ENCODE measurements around the gene POLRMT. TPM values are rescaled to one million over a fixed set of nuclear protein-coding genes. Genes with fewer than 3 reads are reported as not detected.

Gene POLRMT
- polyA plus RNA-seq, 1 of the 3 experiments (the other 2 are of a cell fraction): 38.2 TPM

DNA sequence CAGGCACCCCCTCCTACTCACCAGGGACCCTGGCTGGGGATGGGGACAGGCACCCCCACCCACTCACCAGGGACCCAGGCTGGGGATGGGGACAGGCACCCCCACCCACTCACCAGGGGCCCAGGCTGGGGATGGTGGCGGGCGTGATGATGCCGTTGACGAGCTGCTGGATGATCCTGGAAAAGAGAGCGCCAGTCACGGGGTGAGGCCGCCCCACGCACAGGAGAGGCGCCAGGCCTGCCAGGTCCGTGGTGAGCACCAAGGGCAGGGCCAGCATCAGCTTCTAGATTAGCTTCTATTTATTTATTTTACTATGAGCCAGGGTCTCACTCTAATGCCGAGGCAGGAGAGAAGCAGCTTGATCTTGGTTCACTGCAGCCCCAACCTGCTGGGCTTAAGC is 16.8 kb upstream of the POLRMT start:
- H2AFZ ChIP-seq (ENCODE audit: low read depth): no peak overlapping the region
- H3K9ac ChIP-seq: no peak overlapping the region
- no peaks in the 10 kb centered on the region for H3K27me3 ChIP-seq (ENCODE audit: insufficient read depth)
- peaks cover 33% of the 10 kb centered on the region for H4K20me1 ChIP-seq (ENCODE audit: insufficient read depth)
- no peak overlapping the region for H3K4me3 ChIP-seq (ENCODE audit: low read depth in 2 of 2, low read length in 1 of 2)
- H3K4me2 ChIP-seq: no peak overlapping the region
- WGBS (ENCODE audit: low lambda C conversion rate): 94% methylated on average over 6 of the region's 11 CpGs
- peaks cover 0 to 55% of the 10 kb centered on the region in 2 experiments for H3K36me3 ChIP-seq (replicated peaks in 1 of 2; ENCODE audit: control insufficient read depth in 1 of 2, insufficient read depth in 2 of 2, low read length in 1 of 2)
- peaks cover 36% of the 10 kb centered on the region for H3K79me2 ChIP-seq (ENCODE audit: insufficient read depth)
- no peaks in the 10 kb centered on the region for H3K4me1 ChIP-seq (ENCODE audit: control insufficient read depth in 1 of 2, insufficient read depth in 2 of 2, low read depth in 1 of 2, low read length in 1 of 2)
- no peaks in the 10 kb centered on the region for H3F3A ChIP-seq (replicated peaks; ENCODE audit: insufficient read depth)
- CTCF ChIA-PET: no interaction called here
- no peak overlapping the region for H3K27ac ChIP-seq (ENCODE audit: low read depth in 2 of 2, low read length in 1 of 2)
- DNase-seq: no peak
- TF ChIP-seq YY1 (IDR thresholded peaks at IDR 0.05; ENCODE audit: low read depth) (no peak), FOXM1 (IDR thresholded peaks at IDR 0.05; ENCODE audit: low read depth) (no peak), POLR2AphosphoS5 (IDR thresholded peaks at IDR 0.05; ENCODE audit: low read depth, low read length) (no peak), GABPA (IDR thresholded peaks at IDR 0.05; ENCODE audit: low read depth) (no peak), RFX5 (IDR thresholded peaks at IDR 0.05; ENCODE audit: low read length) (no peak)
- TF ChIP-seq, protein P1, sequence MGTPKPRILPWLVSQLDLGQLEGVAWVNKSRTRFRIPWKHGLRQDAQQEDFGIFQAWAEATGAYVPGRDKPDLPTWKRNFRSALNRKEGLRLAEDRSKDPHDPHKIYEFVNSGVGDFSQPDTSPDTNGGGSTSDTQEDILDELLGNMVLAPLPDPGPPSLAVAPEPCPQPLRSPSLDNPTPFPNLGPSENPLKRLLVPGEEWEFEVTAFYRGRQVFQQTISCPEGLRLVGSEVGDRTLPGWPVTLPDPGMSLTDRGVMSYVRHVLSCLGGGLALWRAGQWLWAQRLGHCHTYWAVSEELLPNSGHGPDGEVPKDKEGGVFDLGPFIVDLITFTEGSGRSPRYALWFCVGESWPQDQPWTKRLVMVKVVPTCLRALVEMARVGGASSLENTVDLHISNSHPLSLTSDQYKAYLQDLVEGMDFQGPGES (IDR thresholded peaks at IDR 0.05; ENCODE audit: low read depth, low read length): no peak
- TF ChIP-seq, protein P2, sequence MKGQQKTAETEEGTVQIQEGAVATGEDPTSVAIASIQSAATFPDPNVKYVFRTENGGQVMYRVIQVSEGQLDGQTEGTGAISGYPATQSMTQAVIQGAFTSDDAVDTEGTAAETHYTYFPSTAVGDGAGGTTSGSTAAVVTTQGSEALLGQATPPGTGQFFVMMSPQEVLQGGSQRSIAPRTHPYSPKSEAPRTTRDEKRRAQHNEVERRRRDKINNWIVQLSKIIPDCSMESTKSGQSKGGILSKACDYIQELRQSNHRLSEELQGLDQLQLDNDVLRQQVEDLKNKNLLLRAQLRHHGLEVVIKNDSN (IDR thresholded peaks at IDR 0.05; ENCODE audit: borderline replicate concordance, low read depth): no peak
- H3K9me3 ChIP-seq: no peaks in the 10 kb centered on the region
- POLR2A ChIA-PET: no interaction called here
- H3K9me2 ChIP-seq: no peaks in the 10 kb centered on the region

DNA sequence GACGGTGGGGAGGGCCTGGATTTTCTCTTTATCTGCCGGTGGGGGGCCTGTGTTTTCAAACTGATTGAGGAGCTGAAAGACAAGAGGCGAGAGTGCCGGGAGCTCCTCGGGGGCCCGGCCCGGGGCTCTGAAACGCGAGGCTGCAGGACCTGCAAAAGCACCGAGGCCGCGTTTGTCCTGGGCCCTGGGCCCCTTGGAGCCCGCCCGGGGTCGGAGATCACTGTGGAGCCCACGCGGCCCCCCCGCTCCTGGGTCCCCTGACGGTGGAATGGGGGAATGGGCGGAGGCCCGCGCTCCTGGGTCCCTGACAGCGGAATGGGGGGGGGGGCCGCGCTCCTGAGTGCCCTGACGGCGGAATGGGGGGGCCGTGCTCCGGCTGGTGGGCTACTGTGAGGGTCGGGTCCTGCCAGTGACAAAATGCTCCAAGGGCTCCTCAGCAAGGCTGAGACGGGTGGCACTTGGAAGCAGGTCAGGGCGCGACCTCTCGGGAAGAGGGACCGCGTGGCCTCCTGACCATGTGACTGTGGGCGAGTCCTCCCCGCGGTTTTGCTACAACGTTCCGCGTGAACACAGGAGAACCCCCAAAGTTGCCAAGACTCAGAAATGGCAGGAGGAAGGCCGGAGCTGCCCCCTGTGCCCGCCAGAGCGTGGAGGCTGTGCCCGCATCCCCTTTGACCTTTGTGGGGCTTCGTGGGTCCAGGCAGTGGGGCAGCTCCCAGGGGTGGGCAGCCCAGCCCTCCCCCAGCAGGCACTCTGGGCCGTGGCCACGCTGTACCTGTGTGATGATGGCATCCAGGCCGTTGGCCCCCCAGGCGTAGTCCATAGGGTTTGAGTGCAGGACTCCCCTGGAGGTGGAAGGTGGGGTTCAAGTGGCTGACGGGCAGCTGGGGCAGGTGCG is 15.8 kb upstream of the POLRMT start:
- Histone ChIP-seq H3K79me2 (ENCODE audit: insufficient read depth) (peaks cover 26% of the 10 kb centered on the region), H2AFZ (ENCODE audit: low read depth) (no peak overlapping the region), H3K27ac (ENCODE audit: low read depth in 2 of 2, low read length in 1 of 2) (no peak overlapping the region), H3K4me3 (ENCODE audit: low read depth in 2 of 2, low read length in 1 of 2) (no peak overlapping the region), H4K20me1 (ENCODE audit: insufficient read depth) (peaks cover 25% of the 10 kb centered on the region), H3F3A (replicated peaks; ENCODE audit: insufficient read depth) (no peaks in the 10 kb centered on the region), H3K36me3 (replicated peaks in 1 of 2; ENCODE audit: control insufficient read depth in 1 of 2, insufficient read depth in 2 of 2, low read length in 1 of 2) (peaks cover 0 to 61% of the 10 kb centered on the region in 2 experiments), H3K9ac (no peak overlapping the region), H3K27me3 (ENCODE audit: insufficient read depth) (no peaks in the 10 kb centered on the region), H3K4me2 (no peak overlapping the region), H3K9me2 (no peaks in the 10 kb centered on the region), H3K4me1 (ENCODE audit: control insufficient read depth in 1 of 2, insufficient read depth in 2 of 2, low read depth in 1 of 2, low read length in 1 of 2) (no peaks in the 10 kb centered on the region), H3K9me3 (no peaks in the 10 kb centered on the region)
- ChIA-PET CTCF (interaction anchor here (0.6 to 0.7 kb wide), 2 partner anchors 85 to 354 kb away, joined by 3 read pairs; no protein-coding TSS in a partner anchor), POLR2A (no interaction called here)
- WGBS (ENCODE audit: low lambda C conversion rate): 97% methylated on average over 25 of the region's 53 CpGs
- no peak for DNase-seq
- TF ChIP-seq FOSL2 (IDR thresholded peaks at IDR 0.05; ENCODE audit: borderline replicate concordance, low read depth): no peak
- TF ChIP-seq EP300 (IDR thresholded peaks at IDR 0.05; ENCODE audit: borderline replicate concordance in 1 of 2, low read depth in 1 of 2, low read length in 1 of 2): no peak
- TF ChIP-seq, protein P3, sequence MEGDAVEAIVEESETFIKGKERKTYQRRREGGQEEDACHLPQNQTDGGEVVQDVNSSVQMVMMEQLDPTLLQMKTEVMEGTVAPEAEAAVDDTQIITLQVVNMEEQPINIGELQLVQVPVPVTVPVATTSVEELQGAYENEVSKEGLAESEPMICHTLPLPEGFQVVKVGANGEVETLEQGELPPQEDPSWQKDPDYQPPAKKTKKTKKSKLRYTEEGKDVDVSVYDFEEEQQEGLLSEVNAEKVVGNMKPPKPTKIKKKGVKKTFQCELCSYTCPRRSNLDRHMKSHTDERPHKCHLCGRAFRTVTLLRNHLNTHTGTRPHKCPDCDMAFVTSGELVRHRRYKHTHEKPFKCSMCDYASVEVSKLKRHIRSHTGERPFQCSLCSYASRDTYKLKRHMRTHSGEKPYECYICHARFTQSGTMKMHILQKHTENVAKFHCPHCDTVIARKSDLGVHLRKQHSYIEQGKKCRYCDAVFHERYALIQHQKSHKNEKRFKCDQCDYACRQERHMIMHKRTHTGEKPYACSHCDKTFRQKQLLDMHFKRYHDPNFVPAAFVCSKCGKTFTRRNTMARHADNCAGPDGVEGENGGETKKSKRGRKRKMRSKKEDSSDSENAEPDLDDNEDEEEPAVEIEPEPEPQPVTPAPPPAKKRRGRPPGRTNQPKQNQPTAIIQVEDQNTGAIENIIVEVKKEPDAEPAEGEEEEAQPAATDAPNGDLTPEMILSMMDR (IDR thresholded peaks at IDR 0.05): no peak
- no peak for TF ChIP-seq TEAD4 (IDR thresholded peaks at IDR 0.05; ENCODE audit: borderline replicate concordance, insufficient read depth)
- TF ChIP-seq, protein P4, sequence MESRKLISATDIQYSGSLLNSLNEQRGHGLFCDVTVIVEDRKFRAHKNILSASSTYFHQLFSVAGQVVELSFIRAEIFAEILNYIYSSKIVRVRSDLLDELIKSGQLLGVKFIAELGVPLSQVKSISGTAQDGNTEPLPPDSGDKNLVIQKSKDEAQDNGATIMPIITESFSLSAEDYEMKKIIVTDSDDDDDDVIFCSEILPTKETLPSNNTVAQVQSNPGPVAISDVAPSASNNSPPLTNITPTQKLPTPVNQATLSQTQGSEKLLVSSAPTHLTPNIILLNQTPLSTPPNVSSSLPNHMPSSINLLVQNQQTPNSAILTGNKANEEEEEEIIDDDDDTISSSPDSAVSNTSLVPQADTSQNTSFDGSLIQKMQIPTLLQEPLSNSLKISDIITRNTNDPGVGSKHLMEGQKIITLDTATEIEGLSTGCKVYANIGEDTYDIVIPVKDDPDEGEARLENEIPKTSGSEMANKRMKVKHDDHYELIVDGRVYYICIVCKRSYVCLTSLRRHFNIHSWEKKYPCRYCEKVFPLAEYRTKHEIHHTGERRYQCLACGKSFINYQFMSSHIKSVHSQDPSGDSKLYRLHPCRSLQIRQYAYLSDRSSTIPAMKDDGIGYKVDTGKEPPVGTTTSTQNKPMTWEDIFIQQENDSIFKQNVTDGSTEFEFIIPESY (IDR thresholded peaks at IDR 0.05; ENCODE audit: borderline replicate concordance, low read depth): no peak
- no peak for TF ChIP-seq RCOR1 (IDR thresholded peaks at IDR 0.05; ENCODE audit: low read length)
- TF ChIP-seq NFIC (IDR thresholded peaks at IDR 0.05; ENCODE audit: borderline replicate concordance): no peak
- TF ChIP-seq SMC3 (IDR thresholded peaks at IDR 0.05; ENCODE audit: low read depth, low read length): no peak
- no peak for TF ChIP-seq CHD2 (IDR thresholded peaks at IDR 0.05; ENCODE audit: low read length, partially characterized antibody)
- no peak for TF ChIP-seq MXI1 (IDR thresholded peaks at IDR 0.05; ENCODE audit: low read depth, low read length)
- no peak for TF ChIP-seq EZH2phosphoT487 (IDR thresholded peaks at IDR 0.05; ENCODE audit: borderline replicate concordance, low read depth)
- TF ChIP-seq, protein P5, sequence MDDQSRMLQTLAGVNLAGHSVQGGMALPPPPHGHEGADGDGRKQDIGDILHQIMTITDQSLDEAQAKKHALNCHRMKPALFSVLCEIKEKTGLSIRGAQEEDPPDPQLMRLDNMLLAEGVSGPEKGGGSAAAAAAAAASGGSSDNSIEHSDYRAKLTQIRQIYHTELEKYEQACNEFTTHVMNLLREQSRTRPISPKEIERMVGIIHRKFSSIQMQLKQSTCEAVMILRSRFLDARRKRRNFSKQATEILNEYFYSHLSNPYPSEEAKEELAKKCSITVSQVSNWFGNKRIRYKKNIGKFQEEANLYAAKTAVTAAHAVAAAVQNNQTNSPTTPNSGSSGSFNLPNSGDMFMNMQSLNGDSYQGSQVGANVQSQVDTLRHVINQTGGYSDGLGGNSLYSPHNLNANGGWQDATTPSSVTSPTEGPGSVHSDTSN (IDR thresholded peaks at IDR 0.05): no peak
- no peak for TF ChIP-seq GABPA (IDR thresholded peaks at IDR 0.05; ENCODE audit: low read depth)

Data from SK-N-SH (cell line).